Psoas muscle (tissue), 8 donors: Measurements from ENCODE around the gene ATP13A5. TPM values are rescaled to one million over a fixed set of nuclear protein-coding genes. Genes with fewer than 3 reads are reported as not detected.
A peak's percentile ranks its signal among the peaks of the same experiment; 100 is the strongest.

Experiments used
- ATAC-seq, 4 donors: fragments of 200-7000 bp; cut with Tn5 transposase; one replicate each; pipeline ENCODE4 v1.9.1; 2020; ENCODE audit warnings: moderate library complexity in 3 of 4, mild to moderate bottlenecking in 2 of 4
- DNase-seq, 2 donors: peaks; one replicate each; pipeline ENCODE4 v3.0.0-alpha.2; 2020
- H3K27ac ChIP-seq: fragments of 200-600 bp; one replicate; pipeline ENCODE4 v1.8.0; 2022
- H3K27me3 ChIP-seq, 3 donors: fragments of 200-600 bp in 1 of 3; one replicate each; pipeline versions ENCODE4 v1.6.1 to v1.8.0; 2013 to 2022; ENCODE audit warnings: low read length in 2 of 3, mild to moderate bottlenecking in 2 of 3, moderate library complexity in 1 of 3; ENCODE audit not compliant: insufficient read depth in 3 of 3
- H3K36me3 ChIP-seq, 2 donors: fragments of 200-600 bp in 1 of 2; one replicate each; pipeline versions ENCODE4 v1.6.1 to v1.8.0; 2013 to 2022; ENCODE audit warnings: low read depth in 1 of 2, mild to moderate bottlenecking in 1 of 2, moderate library complexity in 1 of 2; ENCODE audit not compliant: insufficient read depth in 1 of 2
- H3K4me1 ChIP-seq: fragments of 200-600 bp; one replicate; pipeline ENCODE4 v1.8.0; 2022
- H3K4me3 ChIP-seq: fragments of 200-600 bp; one replicate; pipeline ENCODE4 v1.8.0; 2022; ENCODE audit warnings: mild to moderate bottlenecking
- H3K9me3 ChIP-seq: fragments of 200-600 bp; one replicate; pipeline ENCODE4 v1.8.0; 2022
- CTCF ChIP-seq: fragments of 200-600 bp; IDR thresholded peaks from one replicate; pipeline ENCODE4 v1.8.0; 2022; ENCODE audit warnings: antibody characterized with exemption
- WGBS, 3 donors: extraction: QIAGEN DNeasy Blood & Tissue Kit; methylation state at CpG; one replicate each; pipeline versions ENCODE4 v1.1.6 to v1.1.7; 2013; 5-methylcytosine and 5-hydroxymethylcytosine counted together
- intact Hi-C, 2 donors: fragments of 100-400 bp; cut with DNase I; formaldehyde crosslinking; loops; one replicate each; pipeline versions ENCODE4 v1.11.0 to v1.14.2; 2022
- polyA plus RNA-seq, 3 donors: library from polyadenylated mRNA; stranded (reverse); fragments of 200-250 nt; gene quantifications; one replicate each; pipeline ENCODE4 v1.2.3, GENCODE V29; 2013
- total RNA-seq, 4 donors: library from RNA; stranded (reverse); fragmentation: NEBNext Ultra II Directional in 2 of 4; extraction: Animal tissue kit (Norgen Biotek cat#: 25700) in 2 of 4; gene quantifications; one replicate each; pipeline versions ENCODE4 v1.2.1 to v1.2.4, GENCODE V29; 2021 to 2023
- donor health status: healthy with polysubstance abuse.
- donor health status: DM: no; HTN: no; CAD: no; lungs with moderate emphysema.
- donor health status: Bipolar disorder and iron deficiency.
- donor health status: healthy.
- donor health status: DM: yes; HTN: yes; CAD: no.
- donor health status: DM: no; HTN: no; CAD: no.
- donor health status: DM: no; HTN: no; CAD: no.
- donor health status: DM: yes; HTN: yes; CAD: no.

ATP13A5 gene
- total and polyA plus RNA-seq, 7 donors: 0.07 TPM; not detected in 6

- Histone ChIP-seq H3K27me3 (no peaks in the 10 kb centered on the region), H3K4me3 (peak overlapping the region; percentile 70), H3K4me1 (peaks cover 22% of the 10 kb centered on the region), H3K27ac (peak overlapping the region; percentile 93), H3K36me3 (no peaks in the 10 kb centered on the region), H3K9me3 (no peaks in the 10 kb centered on the region)
- ATAC-seq (peak in 1 of 4 donors; percentile 23), DNase-seq (no peak)
- no peak for TF ChIP-seq CTCF
- intact Hi-C loops: loop anchor here in 1 of 2 donors (5.0 to 10.0 kb wide), 2 partner anchors 109 to 353 kb away; partner anchors contain the start of gene OPA1
- WGBS, 3 donors: 34 to 58% (median 41%) methylated on average over 11 of the region's 11 CpGs
Observed at GRCh38 chr3:193241716-193242115, 136.8 kb downstream of the ATP13A5 start.

GRCh38 chr3:193240850-193241706 lies 137.5 kb downstream of the ATP13A5 start, which contains the start of gene PLAAT1:
Gene PLAAT1, plus strand, starts transcription at chr3:193241222. Its CDS starts 14,429 bp downstream, at chr3:193255651.
- H3K27me3 ChIP-seq: no peaks in the 10 kb centered on the region
- H3K9me3 ChIP-seq: no peaks in the 10 kb centered on the region
- H3K4me1 ChIP-seq: peaks cover 22% of the 10 kb centered on the region
- ATAC-seq (peak; percentile 90 to 94 (median 91)), DNase-seq (peak; percentile 80 to 90)
- H3K36me3 ChIP-seq: no peaks in the 10 kb centered on the region
- WGBS, 3 donors: 0 to 1% (median 1%) methylated on average over 71 to 93 of the region's 93 CpGs
- intact Hi-C loops: loop anchor here in 1 of 2 donors (5.0 to 10.0 kb wide), 2 partner anchors 109 to 354 kb away; partner anchors contain the start of gene OPA1
- TF ChIP-seq CTCF: no peak
- H3K27ac ChIP-seq: peak within 1 kb of the TSS; percentile 93
- H3K4me3 ChIP-seq: peak within 1 kb of the TSS; percentile 70

- Histone ChIP-seq H3K27me3 (no peaks in the 10 kb centered on the region), H3K4me3 (peak overlapping the region; percentile 70), H3K9me3 (no peaks in the 10 kb centered on the region), H3K27ac (peak overlapping the region; percentile 93), H3K36me3 (no peaks in the 10 kb centered on the region), H3K4me1 (peaks cover 22% of the 10 kb centered on the region)
- intact Hi-C loops: loop anchor here in 1 of 2 donors (5.0 to 10.0 kb wide), 2 partner anchors 108 to 354 kb away; partner anchors contain the start of gene OPA1
- ATAC-seq (peak; percentile 63 to 80 (median 76)), DNase-seq (peak; percentile 25 to 57)
- WGBS, 3 donors: 0% methylated on average over 9 of the region's 9 CpGs
- TF ChIP-seq CTCF: no peak
Observed at GRCh38 chr3:193240436-193240849, 138.1 kb downstream of the ATP13A5 start.

- ATAC-seq: no peak
- 80 to 82% (median 80%) methylated on average over 5 of the region's 5 CpGs for WGBS, 3 donors
- DNase-seq: no peak
- TF ChIP-seq CTCF: no peak
- no peaks in the 10 kb centered on the region for H3K27me3 ChIP-seq
- H3K9me3 ChIP-seq: no peaks in the 10 kb centered on the region
- H3K4me3 ChIP-seq: no peak overlapping the region
- intact Hi-C loops: no loop called here
- H3K4me1 ChIP-seq: peaks cover 8% of the 10 kb centered on the region
- H3K36me3 ChIP-seq: no peaks in the 10 kb centered on the region
- no peak overlapping the region for H3K27ac ChIP-seq
Observed at GRCh38 chr3:193237030-193237429, 141.5 kb downstream of the ATP13A5 start.
